Stomach (tissue), 9 donors: Measurements from ENCODE around the gene KIFC3. TPM values are rescaled to one million over a fixed set of nuclear protein-coding genes. Genes with fewer than 3 reads are reported as not detected.

ENCODE experiments used
- DNase-seq, 2 donors: peaks; one replicate each; pipeline versions ENCODE4 v3.0.0 to v3.0.0-alpha.2; 2013 to 2019
- H3K27ac ChIP-seq, 5 donors: fragments of 200-600 bp in 4 of 5; sonication (generic) in 4 of 5; one replicate each; pipeline ENCODE4 v1.5.1; 2013 to 2019; ENCODE audit warnings: mild to moderate bottlenecking in 1 of 5, moderate library complexity in 1 of 5
- H3K27me3 ChIP-seq, 3 donors: fragments of 200-600 bp; sonication (generic); one replicate each; pipeline ENCODE4 v1.5.1; 2017 to 2019; ENCODE audit warnings: mixed run types in 1 of 3
- H3K36me3 ChIP-seq, 4 donors: fragments of 200-600 bp; sonication (generic); 1 replicate in 3 of 4; 2 replicates in 1 of 4; pipeline ENCODE4 v1.5.1; 2016 to 2019
- H3K4me1 ChIP-seq, 4 donors: fragments of 200-600 bp; sonication (generic); one replicate each; pipeline ENCODE4 v1.5.1; 2016 to 2019
- H3K4me3 ChIP-seq, 4 donors: fragments of 200-600 bp; sonication (generic) in 3 of 4; one replicate each; pipeline ENCODE4 v1.5.1; 2016 to 2019; ENCODE audit warnings: mild to moderate bottlenecking in 1 of 4
- H3K9me3 ChIP-seq, 4 donors: fragments of 200-600 bp; sonication (generic); one replicate each; pipeline ENCODE4 v1.5.1; 2016 to 2019
- EP300 ChIP-seq: sonication (generic); formaldehyde crosslinking; IDR thresholded peaks from one replicate; pipeline ENCODE4 v1.6.1; 2017; ENCODE audit warnings: antibody characterized with exemption
- POLR2A ChIP-seq, 4 donors: fragments of 450-650 bp; IDR thresholded peaks; one replicate each; pipeline ENCODE4 v1.6.1; 2016; ENCODE audit warnings: antibody characterized with exemption in 4 of 4, control low read depth in 2 of 4, mild to moderate bottlenecking in 1 of 4, moderate library complexity in 1 of 4
- POLR2AphosphoS5 ChIP-seq, 3 donors: sonication (generic); formaldehyde crosslinking; IDR thresholded peaks; one replicate each; pipeline ENCODE4 v1.6.1; 2016; ENCODE audit warnings: antibody characterized with exemption in 3 of 3
- WGBS, 5 donors: extraction: QIAGEN DNeasy Blood & Tissue Kit in 3 of 5; methylation state at CpG; one replicate each; pipeline versions ENCODE4 v1.1.5 to v1.1.7; 2013 to 2018; 5-methylcytosine and 5-hydroxymethylcytosine counted together
- intact Hi-C: fragments of 100-400 bp; cut with DNase I; formaldehyde crosslinking; loops from one replicate; pipeline ENCODE4 v1.15.1; 2023; ENCODE audit warnings: low total_unique reads
- polyA plus RNA-seq, 3 donors: library from polyadenylated mRNA; stranded (reverse); fragments of 200-250 nt; gene quantifications; one replicate each; pipeline ENCODE4 v1.2.3, GENCODE V29; 2013
- total RNA-seq, 5 donors: library from RNA; depleted of rRNA; stranded (reverse); fragments of >200 nt; gene quantifications; one replicate each; pipeline versions ENCODE4 v1.1.0 to v1.2.3, GENCODE V29; 2014 to 2016
- TF ChIP-seq, protein P1 (sequence below), 7 experiments: fragments of 450-650 bp in 4 of 7; fragments of 200-600 bp in 3 of 7; sonication (generic) in 3 of 7; IDR thresholded peaks; one replicate each; pipeline ENCODE4 v1.5.1; 2016 to 2019; ENCODE audit warnings: antibody characterized with exemption in 7 of 7, control low read depth in 2 of 7, mild to moderate bottlenecking in 1 of 7
- donor health status: healthy with polysubstance abuse.
- donor health status: Bipolar disorder and iron deficiency.
- donor health status: healthy.

Gene KIFC3
- total and polyA plus RNA-seq, 8 donors, result 2.3 to 249 (median 31.1) TPM

DNA sequence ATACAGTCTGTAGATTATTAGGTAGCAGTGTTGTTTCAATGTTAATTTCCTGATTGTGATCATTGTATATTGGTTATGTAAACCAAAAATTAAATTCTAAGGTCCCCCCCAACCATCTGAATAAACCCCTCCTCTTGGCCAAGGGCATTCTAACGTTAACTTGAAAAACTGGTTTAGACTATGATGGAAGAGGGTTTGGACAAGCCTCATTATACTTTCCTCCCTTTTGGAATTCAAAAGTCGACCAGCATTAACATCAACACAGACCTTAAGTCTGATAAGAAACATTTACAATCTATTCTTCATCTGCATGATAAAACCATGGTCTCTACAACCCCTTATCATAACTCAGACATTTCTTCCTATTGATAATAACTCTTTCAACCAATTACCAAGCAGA lies 20.6 kb upstream of the KIFC3 start:
- H3K9me3 ChIP-seq, result no peaks in the 10 kb centered on the region
- no peaks in the 10 kb centered on the region for H3K36me3 ChIP-seq
- H3K4me1 ChIP-seq, result peaks cover 0 to 9% (median 0%) of the 10 kb centered on the region in 4 donors
- H3K27me3 ChIP-seq, result no peaks in the 10 kb centered on the region
- H3K4me3 ChIP-seq, result no peak overlapping the region
- TF ChIP-seq POLR2A (IDR thresholded peaks at IDR 0.05), result no peak
- TF ChIP-seq POLR2AphosphoS5 (IDR thresholded peaks at IDR 0.05), result no peak
- TF ChIP-seq EP300, result no peak
- TF ChIP-seq, protein P1, sequence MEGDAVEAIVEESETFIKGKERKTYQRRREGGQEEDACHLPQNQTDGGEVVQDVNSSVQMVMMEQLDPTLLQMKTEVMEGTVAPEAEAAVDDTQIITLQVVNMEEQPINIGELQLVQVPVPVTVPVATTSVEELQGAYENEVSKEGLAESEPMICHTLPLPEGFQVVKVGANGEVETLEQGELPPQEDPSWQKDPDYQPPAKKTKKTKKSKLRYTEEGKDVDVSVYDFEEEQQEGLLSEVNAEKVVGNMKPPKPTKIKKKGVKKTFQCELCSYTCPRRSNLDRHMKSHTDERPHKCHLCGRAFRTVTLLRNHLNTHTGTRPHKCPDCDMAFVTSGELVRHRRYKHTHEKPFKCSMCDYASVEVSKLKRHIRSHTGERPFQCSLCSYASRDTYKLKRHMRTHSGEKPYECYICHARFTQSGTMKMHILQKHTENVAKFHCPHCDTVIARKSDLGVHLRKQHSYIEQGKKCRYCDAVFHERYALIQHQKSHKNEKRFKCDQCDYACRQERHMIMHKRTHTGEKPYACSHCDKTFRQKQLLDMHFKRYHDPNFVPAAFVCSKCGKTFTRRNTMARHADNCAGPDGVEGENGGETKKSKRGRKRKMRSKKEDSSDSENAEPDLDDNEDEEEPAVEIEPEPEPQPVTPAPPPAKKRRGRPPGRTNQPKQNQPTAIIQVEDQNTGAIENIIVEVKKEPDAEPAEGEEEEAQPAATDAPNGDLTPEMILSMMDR (IDR thresholded peaks at IDR 0.05), result no peak
- WGBS, 5 donors, result 14 to 40% (median 20%) methylated on average over 2 of the region's 2 CpGs
- DNase-seq, result no peak
- H3K27ac ChIP-seq, result no peak overlapping the region
- intact Hi-C loops, result no loop called here

DNA sequence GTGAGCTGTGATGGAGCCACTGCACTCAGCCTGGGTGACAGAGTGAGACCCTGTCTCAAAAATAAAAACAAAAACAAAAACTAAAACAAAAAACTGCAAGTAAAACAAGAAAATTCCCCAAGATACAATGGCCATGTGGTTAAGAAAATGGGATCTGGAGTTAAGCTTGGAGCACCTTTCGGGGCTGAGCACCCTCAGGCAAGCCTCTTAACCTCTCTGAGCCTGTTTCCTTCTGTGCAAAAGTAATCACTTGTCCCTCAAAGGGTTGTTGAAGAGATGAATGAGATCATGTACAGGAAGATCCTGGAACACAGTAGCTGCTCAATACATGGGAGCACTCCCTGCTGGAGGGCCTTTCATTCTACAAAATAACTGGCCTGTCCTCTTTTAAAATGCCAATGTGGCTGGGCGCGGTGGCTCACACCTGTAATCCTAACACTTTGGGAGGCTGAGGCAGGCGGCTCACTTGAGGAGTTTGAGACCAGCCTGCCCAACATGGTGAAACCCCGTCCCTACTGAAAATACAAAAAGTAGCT lies 19.8 kb upstream of the KIFC3 start:
- intact Hi-C loops, result no loop called here
- no peaks in the 10 kb centered on the region for H3K9me3 ChIP-seq
- no peak for TF ChIP-seq POLR2A (IDR thresholded peaks at IDR 0.05)
- no peak for TF ChIP-seq POLR2AphosphoS5 (IDR thresholded peaks at IDR 0.05)
- no peak for TF ChIP-seq EP300
- DNase-seq, result no peak
- H3K4me3 ChIP-seq, result no peak overlapping the region
- no peaks in the 10 kb centered on the region for H3K27me3 ChIP-seq
- H3K27ac ChIP-seq, result no peak overlapping the region
- 86 to 98% (median 94%) methylated on average over 5 of the region's 5 CpGs for WGBS, 5 donors
- no peaks in the 10 kb centered on the region for H3K36me3 ChIP-seq
- peaks cover 0 to 9% (median 1%) of the 10 kb centered on the region in 4 donors for H3K4me1 ChIP-seq

DNA sequence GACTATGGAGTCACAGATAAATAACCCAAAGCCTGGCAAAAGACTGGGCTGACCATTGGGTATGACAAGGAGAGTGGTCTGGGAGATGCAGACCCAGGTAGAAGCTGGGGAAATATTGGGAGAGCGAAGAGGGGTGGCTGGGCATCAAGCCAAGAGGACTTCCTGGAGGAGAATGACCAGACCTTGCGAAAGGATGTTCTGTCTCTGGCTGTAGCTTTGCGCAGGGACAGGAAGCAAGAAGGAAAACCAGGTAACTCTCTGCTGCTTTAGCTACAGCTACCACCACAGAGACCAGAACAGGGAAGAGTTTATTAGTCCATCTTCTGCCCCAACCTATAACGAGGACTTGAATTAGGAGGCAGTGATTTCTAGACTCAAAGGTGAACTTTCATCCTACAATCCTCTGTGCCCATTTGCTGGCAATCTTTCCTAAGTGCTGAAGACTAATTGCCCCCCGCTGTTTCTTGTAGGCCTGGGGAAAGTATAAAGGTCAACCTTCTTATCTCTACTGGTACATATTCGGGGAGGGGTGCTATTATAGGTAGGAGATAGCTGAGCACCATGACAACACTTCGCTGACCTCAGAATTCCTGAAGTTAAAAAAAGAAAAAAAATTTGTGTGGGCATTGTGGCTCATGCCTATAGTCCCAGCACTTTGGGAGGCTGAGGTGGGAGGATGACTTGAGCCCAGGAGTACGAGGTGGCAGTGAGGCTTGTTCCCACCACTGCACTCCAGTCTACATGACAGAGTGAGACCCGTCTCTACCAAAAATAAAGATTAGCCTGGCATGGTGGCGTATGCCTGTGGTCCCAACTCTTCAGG lies 19.1 kb upstream of the KIFC3 start:
- DNase-seq, result no peak
- Histone ChIP-seq H3K4me1 (peaks cover 5 to 16% (median 8%) of the 10 kb centered on the region in 4 donors), H3K27ac (no peak overlapping the region)

DNA sequence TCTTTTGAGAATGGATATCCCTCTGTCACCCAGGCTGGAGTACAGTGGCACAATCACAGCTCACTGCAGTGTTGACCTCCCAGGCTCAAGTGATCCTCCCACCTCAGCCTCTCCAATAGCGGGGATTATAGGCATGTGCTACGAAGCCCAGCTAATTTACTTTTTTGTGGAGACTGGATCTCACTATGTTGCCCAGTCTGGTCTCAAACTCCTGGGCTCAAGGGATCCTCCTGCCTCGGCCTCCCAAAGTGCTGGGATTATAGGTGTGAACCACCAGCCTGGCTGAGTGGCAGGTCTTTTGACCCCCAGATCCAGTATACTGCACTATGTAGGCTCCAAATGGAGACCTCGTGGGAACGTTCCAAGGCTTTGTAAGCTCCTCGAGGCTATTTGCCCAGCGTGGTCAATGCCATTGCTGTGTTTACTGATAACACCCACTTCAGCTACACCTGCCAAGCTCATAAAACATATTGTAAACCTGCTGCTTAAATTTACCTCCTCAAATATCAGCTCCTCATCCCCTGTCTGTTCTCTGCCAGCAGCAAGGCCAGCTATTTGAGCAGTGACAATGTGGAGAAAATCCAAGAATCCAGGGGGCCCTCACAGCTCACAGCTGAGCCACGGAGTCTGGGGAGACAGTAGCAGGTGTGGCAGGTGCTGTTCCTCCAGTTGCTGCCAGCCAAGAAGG lies 16.2 kb upstream of the KIFC3 start:
- Histone ChIP-seq H3K36me3 (no peaks in the 10 kb centered on the region), H3K27me3 (no peaks in the 10 kb centered on the region), H3K4me1 (peaks cover 14 to 29% (median 17%) of the 10 kb centered on the region in 4 donors), H3K9me3 (no peaks in the 10 kb centered on the region), H3K27ac (no peak overlapping the region), H3K4me3 (no peak overlapping the region)
- 40 to 69% (median 57%) methylated on average over 7 to 8 of the region's 8 CpGs for WGBS, 5 donors
- intact Hi-C loops, result no loop called here
- DNase-seq, result peak in 1 of 2 donors; percentile 70
- TF ChIP-seq POLR2AphosphoS5 (IDR thresholded peaks at IDR 0.05) (no peak), POLR2A (IDR thresholded peaks at IDR 0.05) (no peak), EP300 (no peak)
- TF ChIP-seq, protein P1 (IDR thresholded peaks at IDR 0.05), result no peak

More for the DNA sequence above, 19.1 kb upstream of the KIFC3 start:
- Histone ChIP-seq H3K4me3 (no peak overlapping the region), H3K9me3 (no peaks in the 10 kb centered on the region), H3K27me3 (no peaks in the 10 kb centered on the region), H3K36me3 (no peaks in the 10 kb centered on the region)
- 51 to 66% (median 57%) methylated on average over 10 of the region's 10 CpGs for WGBS, 5 donors
- TF ChIP-seq POLR2AphosphoS5 (IDR thresholded peaks at IDR 0.05) (no peak), EP300 (no peak)
- TF ChIP-seq, protein P1 (IDR thresholded peaks at IDR 0.05), result no peak
- intact Hi-C loops, result no loop called here
